HG03135 (cell line): ENCODE data around the gene UAP1.

Source experiments
- ATAC-seq: cut with Tn5 transposase; IDR thresholded peaks from one replicate; pipeline ENCODE4 v1.9.1; 2021; ENCODE audit warnings: mild to moderate bottlenecking, moderate library complexity; ENCODE audit not compliant: unreplicated experiment

UAP1 gene

DNA sequence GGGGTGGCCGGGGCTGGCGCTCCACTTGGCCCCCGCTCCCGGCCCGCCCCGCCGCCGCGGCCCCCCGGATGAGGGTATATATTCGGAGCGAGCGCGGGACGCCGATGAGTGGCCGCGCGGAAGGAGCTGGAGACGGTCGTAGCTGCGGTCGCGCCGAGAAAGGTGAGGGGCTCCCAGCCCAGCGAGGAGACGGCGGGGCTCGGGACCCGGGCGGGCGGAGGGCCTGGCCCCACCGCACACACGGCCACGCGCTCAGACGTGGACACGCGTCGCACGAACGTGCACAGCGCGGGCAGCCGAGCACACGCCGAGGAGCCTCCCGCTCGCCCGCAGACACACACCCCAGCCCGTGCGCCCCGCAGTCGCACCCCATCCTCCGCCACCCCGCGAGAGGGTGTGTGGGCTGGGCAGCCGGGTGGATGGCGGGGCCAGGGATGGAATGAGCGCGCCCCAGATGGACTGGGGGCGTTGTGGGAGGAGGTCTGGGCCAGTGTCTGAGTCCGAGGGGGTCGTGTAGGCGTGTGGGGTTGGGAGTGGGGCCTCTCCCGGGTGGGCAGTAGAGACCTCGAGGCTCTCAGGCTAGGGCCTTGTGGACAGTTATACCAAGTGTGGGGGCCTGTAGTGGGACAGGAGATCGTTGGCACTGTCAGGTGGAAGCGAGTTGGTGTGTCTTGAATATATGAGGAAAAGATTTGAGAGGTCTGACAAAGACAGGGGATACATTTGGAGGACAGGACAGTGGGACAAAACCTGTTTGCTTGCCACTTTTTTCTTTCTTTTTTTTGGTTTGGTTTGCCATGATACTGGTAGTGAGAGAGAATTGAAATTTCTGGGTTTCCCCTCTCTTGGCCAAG is at the start of gene UAP1:
UAP1 (plus strand) TSS at position 107 of the 854 bp plus-strand sequence. CDS start 4,347 bp downstream, outside the sequence.
- ATAC-seq, result peak; percentile 32

DNA sequence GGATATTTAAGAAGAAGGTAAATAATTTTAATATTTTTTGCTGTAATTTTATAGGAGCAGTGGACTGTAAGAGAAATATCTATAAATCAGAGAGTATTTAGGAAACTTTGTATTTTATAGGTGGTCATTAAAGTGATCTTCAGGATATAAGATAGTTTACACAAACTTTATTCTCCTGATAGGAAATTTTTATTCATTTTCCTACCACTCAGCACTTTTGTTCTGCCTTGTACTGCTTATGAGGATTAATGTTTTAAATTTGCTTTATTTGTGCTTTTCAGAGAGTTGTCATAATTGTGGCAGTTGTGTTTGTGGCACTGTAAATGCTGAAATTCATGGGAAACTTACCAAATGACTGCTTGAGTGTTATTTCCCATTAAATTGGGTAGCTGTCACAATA is 34.2 kb upstream of the UAP1 start:
- ATAC-seq, result no peak

DNA sequence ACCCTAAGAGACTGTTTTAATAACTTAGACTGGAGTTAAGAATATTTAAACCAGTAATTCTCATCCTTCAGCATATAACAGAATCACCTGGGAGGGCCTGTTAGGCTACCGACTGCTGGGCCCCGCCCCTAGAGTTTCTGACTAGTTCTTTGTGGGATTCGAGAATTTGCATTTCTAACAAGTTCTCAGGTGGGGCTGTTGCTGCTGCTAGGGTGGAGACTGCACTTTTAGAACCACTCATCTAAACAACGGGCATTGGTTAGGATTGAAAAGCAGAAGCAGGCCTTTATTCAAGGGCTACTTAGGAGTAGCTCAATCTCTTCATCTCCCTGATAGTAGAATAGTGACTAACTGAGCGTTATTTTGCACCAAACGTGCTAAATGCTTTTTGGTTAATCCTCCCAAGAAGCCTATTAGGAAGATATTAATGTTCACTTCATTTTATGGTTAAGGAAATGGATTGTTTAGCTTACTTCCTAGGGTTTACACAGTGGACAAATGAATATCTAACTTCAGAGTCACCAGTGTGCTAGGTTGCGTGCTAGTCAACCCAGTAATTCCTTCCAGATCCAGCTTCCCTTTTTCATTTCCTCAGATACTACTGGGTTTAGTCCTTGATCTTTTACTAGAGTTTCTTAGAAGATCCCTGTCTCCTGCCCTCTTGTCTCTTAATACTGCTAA is 31.1 kb upstream of the UAP1 start:
- ATAC-seq, result peak; percentile 96

DNA sequence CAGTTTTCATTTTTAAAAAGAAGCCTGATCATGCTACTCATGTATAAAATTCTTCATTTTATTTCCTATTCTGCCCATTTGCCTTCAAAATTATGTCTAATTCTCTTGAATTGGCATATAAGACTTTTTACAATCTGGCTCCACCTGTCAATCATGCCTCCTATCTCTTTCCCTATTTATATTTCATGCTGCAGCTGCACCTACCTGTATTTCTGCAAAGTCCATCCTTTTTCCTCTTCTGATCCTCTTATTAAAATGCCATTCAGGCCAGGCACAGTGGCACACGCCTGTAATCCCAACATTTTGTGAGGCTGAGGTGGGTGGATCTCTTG is 30.6 kb upstream of the UAP1 start:
- no peak for ATAC-seq

DNA sequence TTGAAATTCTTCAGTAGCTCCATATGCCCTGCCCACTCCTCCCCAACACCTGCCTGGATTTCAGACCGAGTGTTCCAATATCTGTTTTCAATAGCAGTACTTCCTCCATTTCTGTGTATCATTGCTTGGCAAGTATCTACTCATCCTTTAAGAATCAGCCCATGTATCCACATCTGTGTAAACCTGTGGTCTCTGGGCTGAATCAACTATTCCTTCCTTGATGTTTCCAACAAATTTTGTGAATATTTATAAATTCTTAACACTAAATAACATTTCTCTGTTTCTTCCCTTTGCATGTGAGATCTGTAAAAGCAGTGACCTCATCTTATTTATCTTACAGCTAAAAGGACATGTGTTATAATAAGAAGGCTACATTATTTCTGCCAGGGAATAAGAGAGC is 26.0 kb upstream of the UAP1 start:
- no peak for ATAC-seq

DNA sequence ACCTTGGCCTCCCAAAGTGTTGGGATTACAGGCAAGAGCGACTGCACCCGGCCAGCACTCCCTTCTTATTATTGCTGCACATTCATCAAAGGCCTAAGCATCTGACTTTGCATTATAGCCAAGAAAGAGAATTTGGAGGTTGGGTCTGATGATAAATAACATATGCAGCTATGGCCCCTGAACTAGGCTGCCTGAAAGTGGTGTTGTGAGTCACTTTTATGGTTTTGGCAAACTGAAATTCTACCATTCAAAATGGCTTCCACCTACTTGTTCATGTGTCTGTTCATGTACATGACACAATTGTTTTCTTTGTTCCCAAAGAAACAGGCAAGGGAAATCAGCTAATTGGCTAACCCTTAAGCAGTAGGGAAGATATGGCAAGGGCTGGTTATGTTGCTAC is 25.0 kb upstream of the UAP1 start:
- no peak for ATAC-seq

DNA sequence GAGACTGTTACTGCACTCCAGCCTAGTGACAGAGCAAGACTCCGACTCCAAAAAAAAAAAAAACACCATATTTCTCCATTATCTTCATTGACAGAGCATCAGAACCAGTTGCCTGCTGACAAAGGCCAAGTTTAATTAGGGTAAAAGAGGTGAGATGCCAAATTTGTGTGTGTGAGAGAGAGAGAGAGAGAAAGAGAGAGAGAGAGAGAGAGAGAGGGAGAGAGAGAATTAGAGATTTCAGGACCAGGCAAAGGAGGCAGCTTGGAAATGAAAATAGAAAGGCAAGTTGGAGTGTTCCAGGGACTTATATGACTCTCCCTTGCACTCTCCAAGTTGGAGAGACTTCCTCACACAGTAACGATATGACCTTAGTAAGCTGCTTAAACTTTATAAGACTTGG is 24.3 kb upstream of the UAP1 start:
- ATAC-seq, result no peak

DNA sequence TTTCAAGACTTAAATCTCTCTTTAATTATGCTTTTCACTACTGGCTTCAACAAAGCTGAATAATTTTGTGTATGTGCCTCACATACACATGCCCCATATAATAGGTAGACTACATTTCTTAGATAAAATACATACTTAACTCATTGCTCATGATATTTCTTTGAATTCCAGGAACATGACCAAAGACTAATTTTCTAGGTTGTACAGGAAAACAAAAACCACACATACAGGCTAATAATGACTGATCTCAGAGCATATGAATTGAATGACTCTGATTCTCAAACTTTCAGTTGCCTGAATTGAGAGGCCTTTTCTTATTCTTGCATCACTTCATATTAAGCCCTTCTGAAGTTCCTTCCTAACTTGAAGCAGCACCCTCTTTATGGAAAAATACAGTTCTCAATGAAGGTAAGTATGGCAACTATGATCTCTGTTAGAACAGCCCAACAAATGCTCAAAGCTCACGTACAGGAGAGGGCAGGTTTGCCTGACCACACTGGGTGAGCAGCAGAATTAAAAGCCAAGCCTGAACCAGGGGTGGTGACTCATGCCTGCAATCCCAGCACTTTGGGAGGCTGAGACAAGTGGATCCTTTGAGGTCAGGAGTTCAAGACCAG is 22.6 kb upstream of the UAP1 start:
- no peak for ATAC-seq

DNA sequence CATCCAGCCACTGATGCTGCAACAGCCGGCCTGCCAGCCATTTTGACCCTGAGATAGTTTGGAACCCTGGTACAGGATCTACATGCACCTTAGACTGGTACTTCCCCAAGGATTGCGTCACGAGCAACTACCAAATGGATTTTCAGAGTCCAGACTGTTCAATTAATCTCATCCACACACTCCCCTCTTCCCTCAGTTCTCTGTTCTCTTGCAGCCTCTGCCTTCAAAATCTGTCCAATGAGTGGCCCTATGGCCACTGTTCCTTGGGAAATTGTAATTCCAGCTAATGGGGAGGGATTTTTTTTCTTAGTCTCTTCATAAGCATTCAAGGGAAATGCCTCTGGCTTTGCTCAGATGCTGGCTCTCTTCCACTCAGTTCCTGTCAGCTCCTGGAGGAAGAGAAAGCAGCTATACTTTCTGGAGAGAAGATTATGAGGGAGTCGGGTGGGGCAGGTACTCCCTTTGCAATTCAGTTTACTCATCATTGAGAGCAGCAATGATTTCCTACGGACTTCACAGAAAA is 19.8 kb upstream of the UAP1 start:
- no peak for ATAC-seq

DNA sequence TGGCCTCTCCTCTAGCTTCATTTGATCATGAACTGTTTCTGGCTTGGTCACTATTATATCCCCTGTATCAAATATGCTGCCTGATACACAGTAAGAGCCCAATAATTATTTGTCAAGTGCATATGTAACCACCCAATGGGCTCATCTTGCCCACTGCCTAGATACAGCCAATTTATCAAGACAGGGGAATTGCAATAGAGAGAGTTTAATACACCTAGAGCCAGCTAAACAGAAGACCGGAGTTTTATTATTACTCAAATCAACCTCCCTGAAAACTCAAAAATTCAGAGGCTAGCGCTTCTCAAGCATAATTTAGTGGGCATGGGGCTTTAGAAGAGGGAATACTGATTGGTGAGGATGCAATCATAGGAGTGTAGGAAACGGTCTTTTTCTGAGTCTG is 18.3 kb upstream of the UAP1 start:
- ATAC-seq, result no peak

DNA sequence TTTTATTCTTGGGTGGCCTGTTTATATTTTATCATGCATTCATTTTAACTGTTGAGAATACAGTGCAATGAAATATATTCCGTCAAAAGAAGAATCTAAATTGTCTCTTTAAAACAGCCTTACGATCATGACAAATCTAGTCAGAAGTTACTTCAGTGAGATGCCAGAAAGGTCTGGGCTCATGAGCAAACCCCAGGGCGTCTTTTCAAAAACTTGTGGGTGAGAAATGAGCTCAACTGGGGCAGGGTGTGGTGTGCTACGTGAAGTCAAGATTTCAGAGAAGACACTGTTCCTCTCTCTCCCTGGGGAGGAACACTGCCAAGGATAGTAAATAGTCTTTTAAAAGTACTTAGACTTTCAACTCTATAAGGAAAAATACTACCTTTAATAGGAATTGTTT is 13.4 kb upstream of the UAP1 start:
- ATAC-seq, result no peak

DNA sequence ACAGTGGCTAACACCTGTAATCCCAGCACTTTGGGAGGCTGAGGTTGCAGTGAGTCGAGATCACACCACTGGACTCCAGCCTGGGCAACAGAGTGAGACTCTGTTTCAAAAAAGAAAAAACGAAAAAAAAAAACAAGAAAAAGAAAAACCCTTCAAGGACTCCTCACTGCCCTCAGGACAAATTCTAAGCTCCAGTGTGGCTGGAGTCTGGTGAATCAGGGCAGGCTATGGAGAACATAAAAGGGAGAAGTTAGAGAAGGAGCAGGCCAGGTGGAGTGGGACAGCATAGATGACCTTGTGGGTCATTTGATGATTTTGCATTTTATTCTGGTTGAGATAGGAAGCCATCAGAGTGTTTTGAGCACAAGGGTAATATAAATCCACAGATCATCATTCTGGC is 12.5 kb upstream of the UAP1 start:
- ATAC-seq, result no peak

DNA sequence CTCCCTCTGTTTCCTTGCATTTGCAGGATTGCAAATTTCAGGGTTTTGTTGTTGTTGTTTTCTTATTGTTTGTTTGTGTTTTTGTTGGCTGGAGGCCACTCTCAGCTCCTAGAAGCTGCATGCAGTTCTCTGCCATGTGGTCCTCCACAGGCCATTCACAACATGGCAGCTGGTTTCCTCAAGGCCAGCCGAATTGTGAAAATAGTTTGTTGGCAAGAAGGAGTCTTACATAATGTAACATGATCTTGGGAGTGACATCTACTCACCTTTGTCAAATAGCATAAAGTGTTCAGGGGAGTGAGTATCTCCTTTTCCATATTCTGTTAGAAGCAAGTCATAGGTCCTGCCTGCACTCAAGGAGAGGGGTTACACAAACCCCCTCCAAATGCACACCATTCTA is 10.6 kb upstream of the UAP1 start:
- no peak for ATAC-seq

DNA sequence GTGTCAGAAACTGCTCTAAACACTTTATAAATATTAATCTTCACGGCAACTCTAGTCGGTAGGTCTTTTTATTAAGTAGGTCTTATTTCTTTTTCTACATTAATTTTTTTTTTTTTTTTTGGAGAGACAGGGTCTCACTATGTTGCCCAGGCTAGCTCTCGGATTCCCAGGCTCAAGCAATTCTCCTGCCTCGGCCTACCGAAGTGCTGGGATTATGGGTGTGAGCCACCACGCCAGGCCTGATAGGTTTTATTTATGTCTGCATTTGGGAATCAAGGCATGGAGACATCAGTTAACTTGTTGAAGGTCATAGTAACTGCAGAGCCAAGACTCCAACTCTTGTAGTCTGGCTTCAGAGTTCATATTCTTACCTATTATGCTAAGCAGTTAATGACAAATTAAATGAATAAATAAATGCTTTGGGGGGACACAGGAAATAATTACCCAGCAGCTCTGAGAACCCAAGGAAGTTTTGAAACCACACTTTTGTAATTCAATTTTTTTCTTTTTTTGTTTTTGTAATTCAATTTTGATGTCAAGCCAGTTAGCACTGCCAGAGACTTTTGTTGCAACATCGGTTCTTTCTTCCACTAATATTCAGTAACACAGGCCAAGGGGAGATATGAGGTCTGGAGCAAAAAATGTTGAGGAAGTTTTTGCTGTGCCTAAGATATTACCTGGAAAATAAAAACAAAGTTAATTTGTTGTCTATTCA is 9.4 kb upstream of the UAP1 start:
- no peak for ATAC-seq

DNA sequence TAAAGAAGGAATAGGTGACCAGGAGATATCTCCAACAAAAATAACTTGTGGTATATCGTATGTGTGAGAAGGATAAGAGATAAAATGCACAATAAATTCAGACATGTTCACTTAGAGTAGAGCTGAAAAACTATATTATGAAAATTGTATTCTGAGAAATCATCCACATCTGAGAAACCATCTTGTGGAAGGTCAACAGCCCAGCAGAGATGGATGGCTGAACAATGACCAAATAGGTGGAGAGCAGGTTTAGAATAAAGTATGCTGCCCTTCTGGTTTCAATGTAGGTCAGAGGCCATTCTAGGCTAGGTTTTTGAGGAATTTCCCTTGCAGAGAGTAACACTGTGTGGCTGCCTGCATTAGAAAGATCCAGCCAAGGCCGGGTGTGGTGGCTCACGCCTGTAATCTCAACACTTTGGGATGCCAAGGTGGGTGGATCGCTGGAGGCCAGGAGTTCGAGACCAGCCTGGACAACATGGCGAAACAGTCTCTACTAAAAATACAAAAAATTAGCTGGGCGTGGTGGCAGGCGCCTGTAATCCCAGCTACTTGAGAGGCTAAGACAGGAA is 8.8 kb upstream of the UAP1 start:
- no peak for ATAC-seq

DNA sequence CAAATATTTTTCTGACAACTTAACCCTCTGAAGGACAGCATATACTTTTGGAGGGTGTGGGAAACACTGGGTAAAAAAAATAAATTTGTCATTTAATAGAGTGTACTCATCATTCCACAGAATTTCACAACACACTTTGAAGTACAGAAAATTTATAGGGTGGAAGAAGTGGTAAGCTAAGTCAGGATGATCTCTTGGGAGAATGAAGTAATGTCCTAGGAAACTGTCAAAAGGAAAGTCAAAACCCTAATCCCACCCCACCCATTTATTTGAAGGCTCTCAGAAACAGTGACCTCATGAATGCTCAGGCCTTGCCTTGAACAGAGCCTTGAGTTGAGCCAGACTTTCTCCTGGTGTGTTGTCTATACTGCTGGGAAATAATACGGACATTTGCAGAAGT is 7.3 kb upstream of the UAP1 start:
- no peak for ATAC-seq

DNA sequence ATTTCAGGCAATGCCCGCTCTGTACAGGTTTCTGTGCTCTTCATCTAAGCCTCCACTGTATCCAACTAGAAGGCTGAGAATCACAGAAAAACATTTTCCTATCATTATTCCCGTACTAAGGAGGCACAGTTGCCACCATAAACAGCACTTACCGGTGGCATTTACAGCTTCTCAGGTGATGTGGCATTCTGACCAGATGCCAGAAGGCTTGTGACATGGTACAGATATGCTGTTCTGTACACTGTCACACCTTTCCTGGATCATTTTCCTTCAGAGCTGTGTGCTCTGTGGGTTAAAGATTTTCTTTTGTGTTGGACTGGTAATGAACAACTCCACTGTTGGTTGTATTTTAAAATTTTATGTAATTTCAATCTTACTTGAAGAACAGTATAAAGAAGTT is 4.0 kb upstream of the UAP1 start:
- ATAC-seq, result no peak

DNA sequence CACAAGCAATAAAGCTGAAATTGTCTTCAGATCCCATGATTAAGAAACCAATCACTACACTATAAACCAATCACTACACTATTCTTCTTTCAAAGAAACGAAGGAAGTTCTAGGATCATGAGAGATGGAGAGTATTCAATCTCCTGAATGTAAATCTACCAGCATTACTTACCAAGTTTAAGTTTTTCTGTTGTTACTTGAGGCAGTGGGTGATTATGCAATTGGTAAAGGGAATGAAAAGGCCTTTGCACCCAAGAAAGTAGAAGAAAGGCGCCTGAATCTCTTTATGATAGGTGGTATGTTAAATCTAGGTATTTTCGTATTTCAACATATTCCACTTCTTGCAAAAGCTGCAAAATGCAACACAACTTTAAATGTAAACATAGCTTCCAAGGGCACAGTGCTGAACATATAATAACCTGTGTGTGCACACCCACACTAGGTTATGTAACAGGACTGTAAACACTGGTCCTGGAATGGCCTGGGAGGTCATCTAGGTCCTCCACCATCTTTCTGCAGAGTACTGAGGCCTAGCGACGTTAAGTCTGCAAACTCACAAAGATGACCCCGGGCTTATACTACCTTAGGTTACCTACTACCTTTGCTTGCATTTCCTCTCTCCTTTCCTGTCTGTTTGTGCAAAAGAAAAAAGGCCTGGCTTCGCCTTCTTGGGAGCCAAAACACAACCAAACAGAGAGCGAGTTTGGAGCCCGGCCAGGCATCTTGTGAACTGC is 1.1 kb upstream of the UAP1 start:
- no peak for ATAC-seq

DNA sequence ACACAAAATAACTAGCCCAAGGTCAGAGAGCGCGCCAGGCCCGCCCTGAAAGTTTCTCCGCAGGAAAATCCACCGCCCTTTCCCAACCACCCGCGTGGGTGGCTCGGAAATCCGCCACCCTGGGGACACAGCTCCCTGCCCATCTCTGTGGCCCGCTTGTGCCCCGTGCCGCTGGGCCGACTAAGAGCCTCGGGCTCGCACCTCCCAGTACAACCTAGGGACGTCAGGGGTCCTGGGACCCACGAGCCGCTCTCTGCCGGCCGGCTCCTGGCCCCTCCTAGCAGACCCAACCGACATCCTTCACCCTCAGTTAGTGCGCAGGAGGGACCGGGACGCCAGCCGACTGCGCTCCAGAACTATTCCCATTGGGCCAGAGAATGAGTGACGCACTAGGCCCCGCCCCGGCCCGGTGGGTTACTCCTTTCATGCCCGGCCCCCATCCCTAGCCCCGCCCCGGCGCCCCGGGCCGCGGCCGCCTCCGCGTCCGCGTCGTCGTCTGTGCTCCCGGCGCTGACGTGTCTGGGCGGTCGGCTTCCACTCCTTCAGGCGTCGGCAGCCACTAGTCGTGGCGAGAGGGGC is 396 bp upstream of the UAP1 start:
- peak; percentile 92 for ATAC-seq

DNA sequence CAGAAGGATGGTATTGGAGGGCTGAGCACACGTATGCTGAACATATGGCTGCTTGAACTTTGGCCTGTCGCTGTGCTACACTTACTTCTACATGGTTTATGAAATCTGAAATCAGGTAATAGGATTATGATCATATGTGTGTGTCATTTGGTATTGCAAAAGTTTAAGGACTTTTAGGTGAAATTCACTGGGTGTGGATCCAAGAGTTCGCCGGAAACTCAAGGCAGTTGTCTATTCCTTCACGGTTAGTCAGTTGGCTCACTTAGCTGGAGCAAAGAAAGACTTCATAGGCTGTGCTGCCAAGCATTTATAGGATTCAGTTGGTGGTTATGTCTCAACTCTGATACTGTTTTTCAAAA is 927 bp downstream of the UAP1 start:
- no peak for ATAC-seq
